ENCODE data around the gene DMRTC1. TPM values are rescaled to one million over a fixed set of nuclear protein-coding genes. Genes with fewer than 3 reads are reported as not detected.
"Not testable (repeated sequence)": the region's sequence is repeated elsewhere in the genome, so short reads cannot be mapped to it uniquely, and the experiment has no call there.

DMRTC1 gene
- total RNA-seq, 6 donors from 2014 or later: 0.29 to 0.44 TPM; not detected in 4

DNA sequence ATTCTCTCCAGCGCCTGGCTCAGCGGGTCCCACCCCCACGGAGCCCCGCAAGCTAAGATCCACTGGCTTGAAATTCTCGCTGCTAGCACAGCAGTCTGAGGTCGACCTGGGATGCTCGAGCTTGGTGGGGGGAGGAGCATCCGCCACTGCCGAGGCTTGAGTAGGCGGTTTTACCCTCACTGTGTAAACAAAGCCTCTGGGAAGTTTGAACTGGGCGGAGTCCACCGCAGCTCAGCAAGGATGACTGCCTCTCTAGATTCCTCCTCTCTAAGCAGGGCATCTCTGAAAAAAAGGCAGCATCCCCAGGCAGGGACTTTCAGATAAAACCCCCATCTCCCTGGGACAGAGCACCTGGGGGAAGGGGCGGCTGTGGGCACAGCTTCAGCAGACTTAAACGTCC, 53.9 kb downstream of the DMRTC1 start:
- not testable (repeated sequence) for H3K36me3 ChIP-seq; H3K27me3 ChIP-seq; H3K27ac ChIP-seq; DNase-seq; H3K4me1 ChIP-seq; H3K9me3 ChIP-seq; H3K4me3 ChIP-seq; ATAC-seq (ENCODE audit: low FRiP score in 2 of 2)
- WGBS, 2 donors: no CpG with 5 or more reads among the region's 14 CpGs

DNA sequence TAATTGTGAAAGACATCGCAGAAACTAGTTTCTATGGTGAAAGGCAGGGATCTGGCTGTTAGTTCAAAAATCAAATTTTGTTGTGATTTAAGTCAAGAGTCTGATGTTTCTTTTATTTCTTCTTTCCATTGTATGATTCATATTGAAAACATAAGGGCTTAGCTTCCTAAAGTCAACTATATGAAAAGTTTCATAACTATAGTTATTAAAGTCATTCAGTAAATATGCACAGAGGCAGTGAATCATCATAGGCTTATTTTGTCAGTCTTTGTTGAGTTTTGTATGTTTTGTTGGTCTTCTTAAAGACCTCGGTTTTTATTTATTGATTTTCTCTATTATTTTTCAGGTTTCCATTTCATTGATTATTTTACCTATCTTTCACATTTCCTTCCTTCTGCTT, 60.7 kb downstream of the DMRTC1 start:
- not testable (repeated sequence) for H3K36me3 ChIP-seq; H3K4me3 ChIP-seq; DNase-seq; H3K27me3 ChIP-seq; ATAC-seq (ENCODE audit: low FRiP score in 2 of 2); H3K4me1 ChIP-seq; H3K9me3 ChIP-seq; H3K27ac ChIP-seq
- WGBS, 2 donors: no CpG with 5 or more reads among the region's 2 CpGs

DNA sequence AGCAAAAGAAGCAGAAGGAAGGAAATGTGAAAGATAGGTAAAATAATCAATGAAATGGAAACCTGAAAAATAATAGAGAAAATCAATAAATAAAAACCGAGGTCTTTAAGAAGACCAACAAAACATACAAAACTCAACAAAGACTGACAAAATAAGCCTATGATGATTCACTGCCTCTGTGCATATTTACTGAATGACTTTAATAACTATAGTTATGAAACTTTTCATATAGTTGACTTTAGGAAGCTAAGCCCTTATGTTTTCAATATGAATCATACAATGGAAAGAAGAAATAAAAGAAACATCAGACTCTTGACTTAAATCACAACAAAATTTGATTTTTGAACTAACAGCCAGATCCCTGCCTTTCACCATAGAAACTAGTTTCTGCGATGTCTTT, 106.1 kb downstream of the DMRTC1 start:
- H3K4me3 ChIP-seq; ATAC-seq (ENCODE audit: low FRiP score in 2 of 2); H3K27me3 ChIP-seq; H3K4me1 ChIP-seq; H3K9me3 ChIP-seq; DNase-seq; H3K27ac ChIP-seq; H3K36me3 ChIP-seq: not testable (repeated sequence)
- no CpG with 5 or more reads among the region's 2 CpGs for whole genome bisulfite sequencing, 2 donors

DNA sequence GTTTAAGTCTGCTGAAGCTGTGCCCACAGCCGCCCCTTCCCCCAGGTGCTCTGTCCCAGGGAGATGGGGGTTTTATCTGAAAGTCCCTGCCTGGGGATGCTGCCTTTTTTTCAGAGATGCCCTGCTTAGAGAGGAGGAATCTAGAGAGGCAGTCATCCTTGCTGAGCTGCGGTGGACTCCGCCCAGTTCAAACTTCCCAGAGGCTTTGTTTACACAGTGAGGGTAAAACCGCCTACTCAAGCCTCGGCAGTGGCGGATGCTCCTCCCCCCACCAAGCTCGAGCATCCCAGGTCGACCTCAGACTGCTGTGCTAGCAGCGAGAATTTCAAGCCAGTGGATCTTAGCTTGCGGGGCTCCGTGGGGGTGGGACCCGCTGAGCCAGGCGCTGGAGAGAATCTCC, 112.9 kb downstream of the DMRTC1 start:
- no CpG with 5 or more reads among the region's 13 CpGs for WGBS, 2 donors
- not testable (repeated sequence) for H3K4me3 ChIP-seq; H3K27me3 ChIP-seq; H3K36me3 ChIP-seq; ATAC-seq (ENCODE audit: low FRiP score in 2 of 2); H3K27ac ChIP-seq; H3K4me1 ChIP-seq; DNase-seq; H3K9me3 ChIP-seq

Other genes starting within 250 kb of the DMRTC1 start
- gene PHKA1, start 229.5 kb downstream of the DMRTC1 start, total RNA-seq: 10 to 100 TPM in 1 of 6 donors, 1 to 10 TPM in 5; 2.3 to 10.5 (median 3.4) TPM
- gene DMRTC1B, start 166.9 kb downstream of the DMRTC1 start, total RNA-seq: 1 to 10 TPM in 1 of 6 donors, under 1 TPM in 4, not detected in 1; 0.24 to 1.4 (median 0.79) TPM
- gene FAM236B, start 161.2 kb downstream of the DMRTC1 start, total RNA-seq: not detected
- gene FAM236D, start 135.6 kb downstream of the DMRTC1 start, total RNA-seq: not detected
- gene FAM236C, start 31.2 kb downstream of the DMRTC1 start, total RNA-seq: not detected
- gene FAM236A, start 5.6 kb downstream of the DMRTC1 start, total RNA-seq: not detected
- not detected for gene PABPC1L2B, start 59.1 kb upstream of the DMRTC1 start, total RNA-seq
- gene PABPC1L2A, start 135.7 kb upstream of the DMRTC1 start, total RNA-seq: not detected